Activated CD4-positive, alpha-beta memory T cell treated with anti-CD3 and anti-CD28 coated beads for 36 hours (primary cell): ENCODE results near the gene SLC2A5. TPM values are rescaled to one million over a fixed set of nuclear protein-coding genes. Genes with fewer than 3 reads are reported as not detected.

Experiments
- CTCF ChIA-PET: fragments of 350-600 bp; sonication (Branson Sonifier 250); formaldehyde crosslinking; loops from one replicate; lab custom pipeline; 2021; ENCODE audit warnings: antibody characterized with exemption, inconsistent platforms; lab: Charles Lee
- POLR2A ChIA-PET: fragments of 350-600 bp; sonication (Branson Sonifier 250); formaldehyde crosslinking; loops from one replicate; lab custom pipeline; 2021; ENCODE audit warnings: antibody characterized with exemption; lab: Charles Lee
- DNase-seq: peaks from one replicate; pipeline ENCODE4 v3.0.0-alpha.2; 2020
- H3K27ac Mint-ChIP-seq: one replicate; pipeline ENCODE4 v1.8.0; 2021; ENCODE audit warnings: mixed read lengths
- H3K27me3 Mint-ChIP-seq: one replicate; pipeline ENCODE4 v1.8.0; 2021; ENCODE audit warnings: mixed read lengths
- H3K36me3 Mint-ChIP-seq: one replicate; pipeline ENCODE4 v1.8.0; 2021; ENCODE audit warnings: mixed read lengths
- H3K4me1 Mint-ChIP-seq: one replicate; pipeline ENCODE4 v1.8.0; 2021; ENCODE audit warnings: low read depth, mixed read lengths
- H3K4me3 Mint-ChIP-seq: one replicate; pipeline ENCODE4 v1.8.0; 2021; ENCODE audit warnings: mild to moderate bottlenecking, mixed read lengths
- H3K9me3 Mint-ChIP-seq: one replicate; pipeline ENCODE4 v1.8.0; 2021; ENCODE audit warnings: mixed read lengths
- intact Hi-C: fragments of 100-400 bp; cut with micrococcal nuclease; formaldehyde crosslinking; loops from one replicate; pipeline ENCODE4 v1.15.1; 2023
- total RNA-seq, 2 experiments: library from RNA; stranded (reverse); gene quantifications; one replicate each; pipeline ENCODE4 v1.2.3, GENCODE V29; 2021

SLC2A5 gene
- total RNA-seq, 2 experiments from 2014 or later: not detected

GRCh38 chr1:9052272-9053049, 17.0 kb downstream of the SLC2A5 start:
- Mint-ChIP-seq H3K9me3 (no peaks in the 10 kb centered on the region), H3K27ac (no peak overlapping the region), H3K27me3 (no peaks in the 10 kb centered on the region), H3K4me1 (no peaks in the 10 kb centered on the region), H3K36me3 (no peaks in the 10 kb centered on the region), H3K4me3 (no peak overlapping the region)
- DNase-seq: no peak
- ChIA-PET POLR2A (no interaction called here), CTCF (no interaction called here)
- intact Hi-C loops: no loop called here

- Mint-ChIP-seq H3K27me3 (no peaks in the 10 kb centered on the region), H3K4me1 (no peaks in the 10 kb centered on the region), H3K4me3 (no peak overlapping the region), H3K27ac (no peak overlapping the region), H3K36me3 (no peaks in the 10 kb centered on the region), H3K9me3 (no peaks in the 10 kb centered on the region)
- POLR2A ChIA-PET: no interaction called here
- CTCF ChIA-PET: interaction anchor here (1.2 kb wide), 1 partner anchor 46 kb away, joined by 3 read pairs; no protein-coding TSS in a partner anchor
- no peak for DNase-seq
- intact Hi-C loops: no loop called here
Observed at GRCh38 chr1:9051379-9051778, 18.1 kb downstream of the SLC2A5 start.

- Mint-ChIP-seq H3K9me3 (no peaks in the 10 kb centered on the region), H3K4me3 (no peak overlapping the region), H3K27ac (no peak overlapping the region), H3K27me3 (peaks cover 3% of the 10 kb centered on the region), H3K36me3 (no peaks in the 10 kb centered on the region), H3K4me1 (no peaks in the 10 kb centered on the region)
- intact Hi-C loops: no loop called here
- ChIA-PET POLR2A (no interaction called here), CTCF (interaction anchor here (1.2 kb wide), 1 partner anchor 46 kb away, joined by 3 read pairs; no protein-coding TSS in a partner anchor)
- DNase-seq: no peak
Observed at GRCh38 chr1:9050803-9051202, 18.6 kb downstream of the SLC2A5 start.

- no peak overlapping the region for H3K4me3 Mint-ChIP-seq
- no peak for DNase-seq
- H3K27me3 Mint-ChIP-seq: peaks cover 5% of the 10 kb centered on the region
- H3K36me3 Mint-ChIP-seq: no peaks in the 10 kb centered on the region
- ChIA-PET POLR2A (no interaction called here), CTCF (interaction anchor here (1.0 to 3.0 kb wide), 2 partner anchors 33 to 44 kb away, joined by 4 to 15 read pairs; no protein-coding TSS in a partner anchor)
- H3K27ac Mint-ChIP-seq: no peak overlapping the region
- no peaks in the 10 kb centered on the region for H3K4me1 Mint-ChIP-seq
- no peaks in the 10 kb centered on the region for H3K9me3 Mint-ChIP-seq
- intact Hi-C loops: no loop called here
Observed at GRCh38 chr1:9048551-9048950, 20.9 kb downstream of the SLC2A5 start.

GRCh38 chr1:9047019-9047418, 22.4 kb downstream of the SLC2A5 start:
- Mint-ChIP-seq H3K4me1 (no peaks in the 10 kb centered on the region), H3K27ac (no peak overlapping the region), H3K27me3 (peaks cover 5% of the 10 kb centered on the region), H3K36me3 (no peaks in the 10 kb centered on the region), H3K4me3 (no peak overlapping the region), H3K9me3 (no peaks in the 10 kb centered on the region)
- no peak for DNase-seq
- intact Hi-C loops: no loop called here
- ChIA-PET POLR2A (no interaction called here), CTCF (interaction anchor here (1.2 to 3.0 kb wide), 2 partner anchors 27 to 42 kb away, joined by 3 to 15 read pairs; no protein-coding TSS in a partner anchor)

DNA sequence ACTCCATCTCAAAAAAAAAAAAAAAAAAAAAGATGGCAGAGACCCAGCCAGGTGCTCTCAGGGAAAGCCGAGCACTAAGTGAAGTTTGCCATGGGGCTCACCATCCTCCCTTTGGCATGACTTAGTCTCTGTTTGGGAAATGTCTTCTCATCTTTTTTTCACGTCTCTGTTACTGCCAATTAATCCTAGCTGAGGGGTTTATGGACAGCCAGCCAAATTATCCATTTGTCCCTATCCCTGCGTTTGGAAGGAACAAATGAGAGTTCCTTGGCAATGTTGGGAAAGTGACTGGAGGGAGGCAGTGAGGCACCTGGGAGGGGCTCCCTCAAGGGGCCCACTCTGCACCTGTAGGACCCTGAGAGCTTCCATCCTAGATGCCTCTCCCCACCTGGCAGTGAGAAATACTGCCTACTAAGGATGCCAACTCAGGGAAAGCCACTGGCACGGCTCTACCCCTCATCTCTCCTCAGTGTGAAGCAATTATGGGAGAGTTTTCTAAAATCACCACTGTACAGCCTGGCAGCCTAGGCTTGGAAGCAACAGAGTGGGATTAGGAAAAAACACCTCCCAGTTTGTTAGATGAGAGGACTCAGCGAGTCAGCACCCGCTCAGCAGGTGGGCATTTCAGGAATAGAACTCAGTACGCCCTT, 23.4 kb downstream of the SLC2A5 start:
- DNase-seq: no peak
- Mint-ChIP-seq H3K36me3 (no peaks in the 10 kb centered on the region), H3K9me3 (no peaks in the 10 kb centered on the region), H3K27ac (no peak overlapping the region), H3K4me1 (no peaks in the 10 kb centered on the region), H3K4me3 (no peak overlapping the region), H3K27me3 (peaks cover 5% of the 10 kb centered on the region)
- CTCF ChIA-PET: no interaction called here
- POLR2A ChIA-PET: no interaction called here
- intact Hi-C loops: no loop called here

GRCh38 chr1:9044236-9044635, 25.2 kb downstream of the SLC2A5 start:
- no peaks in the 10 kb centered on the region for H3K36me3 Mint-ChIP-seq
- no peaks in the 10 kb centered on the region for H3K9me3 Mint-ChIP-seq
- POLR2A ChIA-PET: no interaction called here
- H3K4me1 Mint-ChIP-seq: no peaks in the 10 kb centered on the region
- CTCF ChIA-PET: no interaction called here
- intact Hi-C loops: no loop called here
- H3K27ac Mint-ChIP-seq: no peak overlapping the region
- DNase-seq: no peak
- peaks cover 5% of the 10 kb centered on the region for H3K27me3 Mint-ChIP-seq
- H3K4me3 Mint-ChIP-seq: no peak overlapping the region

GRCh38 chr1:9042272-9042671, 27.2 kb downstream of the SLC2A5 start:
- Mint-ChIP-seq H3K4me1 (no peaks in the 10 kb centered on the region), H3K4me3 (no peak overlapping the region), H3K27ac (no peak overlapping the region), H3K9me3 (no peaks in the 10 kb centered on the region), H3K27me3 (peaks cover 5% of the 10 kb centered on the region), H3K36me3 (no peaks in the 10 kb centered on the region)
- ChIA-PET CTCF (interaction anchor here (0.8 kb wide), 1 partner anchor 37 kb away, joined by 4 read pairs; no protein-coding TSS in a partner anchor), POLR2A (no interaction called here)
- DNase-seq: no peak
- intact Hi-C loops: no loop called here

GRCh38 chr1:9041116-9041779, 28.2 kb downstream of the SLC2A5 start:
- Mint-ChIP-seq H3K4me1 (no peaks in the 10 kb centered on the region), H3K27me3 (peaks cover 5% of the 10 kb centered on the region), H3K4me3 (no peak overlapping the region), H3K27ac (no peak overlapping the region), H3K36me3 (no peaks in the 10 kb centered on the region), H3K9me3 (no peaks in the 10 kb centered on the region)
- ChIA-PET POLR2A (no interaction called here), CTCF (interaction anchor here (1.9 kb wide), 1 partner anchor 36 kb away, joined by 5 read pairs; no protein-coding TSS in a partner anchor)
- DNase-seq: no peak
- intact Hi-C loops: no loop called here

DNA sequence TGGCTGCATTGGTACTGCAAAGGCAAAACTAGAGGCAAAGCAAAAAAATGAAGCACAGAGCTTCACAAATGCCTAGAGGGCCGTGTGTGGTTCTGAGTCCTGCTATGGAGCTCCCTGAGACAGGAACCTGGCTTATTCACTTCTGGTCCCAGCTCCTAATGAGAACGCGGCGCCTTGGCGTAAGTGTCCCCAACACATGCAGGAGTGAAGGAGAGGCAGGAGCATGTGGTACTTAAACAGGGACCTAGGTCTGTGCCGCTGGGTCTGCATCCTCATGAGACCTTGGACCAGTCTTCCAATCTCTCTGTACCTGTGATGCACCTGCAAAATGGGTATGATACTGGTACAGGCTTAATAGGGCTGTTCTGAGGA, 28.8 kb downstream of the SLC2A5 start:
- POLR2A ChIA-PET: no interaction called here
- DNase-seq: no peak
- no peaks in the 10 kb centered on the region for H3K4me1 Mint-ChIP-seq
- CTCF ChIA-PET: interaction anchor here (1.9 kb wide), 1 partner anchor 36 kb away, joined by 5 read pairs; no protein-coding TSS in a partner anchor
- H3K27ac Mint-ChIP-seq: no peak overlapping the region
- H3K4me3 Mint-ChIP-seq: no peak overlapping the region
- H3K9me3 Mint-ChIP-seq: peaks cover under 1% of the 10 kb centered on the region
- peaks cover 2% of the 10 kb centered on the region for H3K27me3 Mint-ChIP-seq
- H3K36me3 Mint-ChIP-seq: no peaks in the 10 kb centered on the region
- intact Hi-C loops: no loop called here

DNA sequence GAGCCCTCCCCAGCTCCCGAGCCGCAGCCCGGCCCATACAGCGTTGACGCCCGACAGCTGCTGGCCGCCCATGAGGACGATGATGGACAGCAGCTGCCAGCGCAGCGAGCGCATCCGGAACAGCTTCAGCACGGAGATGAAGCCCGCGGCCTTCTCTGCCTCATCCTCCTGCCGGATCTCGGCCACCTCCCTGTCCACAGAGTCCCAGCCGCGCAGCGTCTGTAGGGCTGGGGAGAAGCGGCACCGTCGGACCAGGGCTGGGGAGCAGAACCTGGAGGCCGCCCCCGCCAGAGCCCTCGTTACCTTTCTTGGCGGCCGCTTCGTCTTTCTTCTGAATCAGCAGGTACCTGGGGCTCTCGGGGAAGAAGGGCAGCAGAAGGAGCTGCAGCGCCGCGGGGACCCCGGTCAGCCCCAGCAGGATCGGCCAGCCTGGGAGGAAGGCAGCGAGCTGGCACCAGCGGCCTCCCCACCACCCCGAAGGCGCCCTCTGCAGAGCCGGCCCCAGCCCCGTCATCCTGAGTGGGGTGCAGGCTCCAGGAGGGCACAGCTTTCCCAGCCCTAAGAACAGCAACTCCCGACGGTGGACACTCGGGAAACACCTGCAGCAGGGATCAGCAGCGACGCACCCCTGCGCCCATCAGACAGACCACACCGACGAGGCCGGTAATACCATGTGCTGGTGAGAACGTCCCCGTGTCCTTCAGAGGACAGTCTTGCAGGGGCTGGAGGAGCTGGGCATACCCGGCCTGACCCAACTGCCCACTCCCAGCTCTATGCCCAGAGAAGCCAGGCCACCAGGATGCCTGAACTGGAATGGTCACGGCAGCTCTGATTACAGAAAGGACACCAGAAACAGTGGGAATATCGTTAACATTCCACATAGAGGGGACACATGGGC, 29.4 kb downstream of the SLC2A5 start:
- ChIA-PET POLR2A (no interaction called here), CTCF (interaction anchor here (1.9 kb wide), 1 partner anchor 35 kb away, joined by 5 read pairs; no protein-coding TSS in a partner anchor)
- Mint-ChIP-seq H3K4me3 (no peak overlapping the region), H3K27ac (no peak overlapping the region), H3K27me3 (peaks cover 5% of the 10 kb centered on the region), H3K9me3 (peaks cover 6% of the 10 kb centered on the region), H3K36me3 (no peaks in the 10 kb centered on the region), H3K4me1 (no peaks in the 10 kb centered on the region)
- intact Hi-C loops: no loop called here
- no peak for DNase-seq
